AG04449 (cell line): ENCODE measurements around the gene CCSAP.

ENCODE experiments used
- CTCF ChIA-PET: fragments of 350-600 bp; formaldehyde crosslinking; extraction: SDS; loops from one replicate; lab custom pipeline; 2021; ENCODE audit warnings: antibody characterized with exemption; lab: Yijun Ruan, JAX
- POLR2A ChIA-PET: fragments of 400-600, 350-600 bp; formaldehyde crosslinking; extraction: SDS; loops from one replicate; lab custom pipeline; 2020; ENCODE audit warnings: antibody characterized with exemption, inconsistent platforms; lab: Yijun Ruan, JAX
- DNase-seq: peaks from one replicate; pipeline ENCODE4 v3.0.0-alpha.2; 2010; ENCODE audit warnings: low read depth, low spot score
- H3K4me3 ChIP-seq: 2 replicates; pipeline ENCODE4 v1.5.1; 2011; ENCODE audit warnings: low read depth, mild to moderate bottlenecking, control low read depth, low read length
- TF ChIP-seq, protein P1 (sequence below): IDR thresholded peaks from one replicate; pipeline ENCODE4 v1.5.1; 2011; ENCODE audit warnings: mild to moderate bottlenecking, moderate library complexity, low read length, control low read depth, inconsistent platforms; ENCODE audit not compliant: insufficient read depth; ENCODE audit errors: missing control alignments

CCSAP gene

DNA sequence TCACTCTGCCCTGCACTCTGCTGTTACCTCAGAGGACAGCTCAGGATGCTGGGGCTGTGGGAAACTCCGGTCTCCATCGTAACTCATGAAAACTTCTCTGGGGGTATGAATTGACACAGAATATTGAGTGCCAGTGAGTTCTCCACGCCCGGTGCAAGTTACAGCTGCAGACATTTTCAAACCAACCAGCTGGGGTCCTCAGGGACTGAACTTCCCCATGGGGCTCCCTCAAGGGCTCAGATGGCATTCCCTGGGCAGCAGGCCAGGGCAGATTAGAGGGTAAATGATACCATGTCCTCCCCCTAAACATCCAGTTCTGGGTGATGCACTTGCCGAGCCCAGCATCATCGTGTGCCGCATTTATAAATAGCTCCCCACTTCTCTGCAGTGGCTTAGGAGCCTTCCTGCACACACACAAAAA lies 27.8 kb upstream of the CCSAP start:
- DNase-seq: no peak
- H3K4me3 ChIP-seq: no peak overlapping the region
- CTCF ChIA-PET: no interaction called here
- POLR2A ChIA-PET: no interaction called here
- TF ChIP-seq, protein P1, sequence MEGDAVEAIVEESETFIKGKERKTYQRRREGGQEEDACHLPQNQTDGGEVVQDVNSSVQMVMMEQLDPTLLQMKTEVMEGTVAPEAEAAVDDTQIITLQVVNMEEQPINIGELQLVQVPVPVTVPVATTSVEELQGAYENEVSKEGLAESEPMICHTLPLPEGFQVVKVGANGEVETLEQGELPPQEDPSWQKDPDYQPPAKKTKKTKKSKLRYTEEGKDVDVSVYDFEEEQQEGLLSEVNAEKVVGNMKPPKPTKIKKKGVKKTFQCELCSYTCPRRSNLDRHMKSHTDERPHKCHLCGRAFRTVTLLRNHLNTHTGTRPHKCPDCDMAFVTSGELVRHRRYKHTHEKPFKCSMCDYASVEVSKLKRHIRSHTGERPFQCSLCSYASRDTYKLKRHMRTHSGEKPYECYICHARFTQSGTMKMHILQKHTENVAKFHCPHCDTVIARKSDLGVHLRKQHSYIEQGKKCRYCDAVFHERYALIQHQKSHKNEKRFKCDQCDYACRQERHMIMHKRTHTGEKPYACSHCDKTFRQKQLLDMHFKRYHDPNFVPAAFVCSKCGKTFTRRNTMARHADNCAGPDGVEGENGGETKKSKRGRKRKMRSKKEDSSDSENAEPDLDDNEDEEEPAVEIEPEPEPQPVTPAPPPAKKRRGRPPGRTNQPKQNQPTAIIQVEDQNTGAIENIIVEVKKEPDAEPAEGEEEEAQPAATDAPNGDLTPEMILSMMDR: no peak

DNA sequence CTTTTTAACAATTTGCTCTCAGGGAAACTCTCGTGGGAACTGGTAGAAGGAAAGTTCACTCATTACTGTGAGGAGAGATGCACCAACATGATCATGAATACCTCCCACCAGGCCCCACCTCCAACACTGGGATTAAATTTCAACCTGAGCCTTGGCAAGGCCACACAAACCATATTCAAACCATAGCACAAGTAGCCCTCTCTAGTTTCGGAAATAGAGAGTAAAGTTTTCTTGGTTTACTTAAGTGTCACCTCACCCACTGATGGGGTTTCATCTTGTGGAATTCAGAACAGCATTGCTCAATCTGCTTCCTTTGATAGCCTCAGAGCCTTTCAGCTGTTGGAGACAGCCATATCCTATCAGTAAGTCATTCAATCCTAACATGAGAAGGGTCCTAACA lies 25.5 kb upstream of the CCSAP start:
- CTCF ChIA-PET: no interaction called here
- POLR2A ChIA-PET: no interaction called here
- TF ChIP-seq, protein P1: no peak
- H3K4me3 ChIP-seq: no peak overlapping the region
- DNase-seq: no peak

DNA sequence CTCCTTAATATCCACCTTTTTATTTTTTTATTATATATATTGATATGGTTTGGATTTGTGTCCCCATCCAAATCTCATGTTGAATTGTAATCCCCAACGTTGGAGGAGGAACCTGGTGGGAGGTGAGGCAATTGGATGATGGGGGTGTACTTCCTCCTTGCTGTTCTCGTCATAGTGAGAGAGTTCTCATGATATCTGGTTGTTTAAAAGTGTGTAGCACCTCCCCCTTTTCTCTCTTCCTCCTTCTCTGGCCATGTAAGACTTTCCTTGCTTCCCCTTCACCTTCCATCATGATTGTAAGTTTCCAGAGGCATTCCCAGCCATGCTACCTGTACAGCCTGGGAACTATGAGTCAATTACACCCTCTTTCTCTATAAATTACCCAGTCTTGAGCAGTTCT lies 22.7 kb upstream of the CCSAP start:
- ChIA-PET CTCF (no interaction called here), POLR2A (no interaction called here)

DNA sequence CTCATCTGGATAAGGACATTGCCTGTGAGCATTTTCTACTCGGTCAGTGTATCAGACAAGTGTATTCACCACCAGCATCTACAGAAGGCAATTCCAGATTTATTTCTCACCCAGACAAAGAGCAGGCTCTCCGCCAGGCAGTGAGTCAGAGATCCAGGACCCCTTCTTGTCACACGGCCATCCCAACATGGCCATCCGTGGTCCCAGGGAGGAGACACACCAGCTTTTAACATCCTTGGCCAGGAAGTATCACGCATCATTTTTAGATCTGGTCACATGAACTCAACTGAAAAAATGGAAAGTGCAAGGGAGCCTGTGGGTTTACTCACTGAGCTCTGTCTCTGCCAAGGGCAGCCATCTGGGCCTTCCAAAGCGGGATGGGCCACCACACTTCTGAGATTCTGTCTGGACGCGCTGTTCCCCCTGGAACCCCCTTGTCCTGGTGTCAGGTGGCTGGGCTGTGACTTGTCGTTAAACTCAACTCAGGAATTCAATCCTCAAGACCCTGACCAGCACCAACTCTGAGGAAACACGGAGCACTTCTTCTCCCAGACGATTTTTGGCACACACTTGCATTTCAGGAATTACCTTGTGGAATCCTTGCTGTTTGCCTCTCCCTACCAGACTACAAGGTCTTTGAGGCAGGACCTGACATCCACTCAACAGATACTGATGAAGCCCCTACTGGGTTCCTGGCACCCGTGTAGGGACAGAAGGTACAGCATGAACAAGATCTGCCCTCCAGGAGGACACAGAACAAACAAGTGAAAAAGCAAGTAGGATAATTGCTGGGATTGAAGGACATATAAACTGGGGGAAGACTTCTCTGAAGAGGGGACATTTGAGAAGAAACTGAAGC lies 21.6 kb upstream of the CCSAP start:
- POLR2A ChIA-PET: no interaction called here
- DNase-seq: no peak
- H3K4me3 ChIP-seq: no peak overlapping the region
- CTCF ChIA-PET: no interaction called here
- TF ChIP-seq, protein P1: no peak

More for the DNA sequence above, 22.7 kb upstream of the CCSAP start:
- TF ChIP-seq, protein P1: no peak
- DNase-seq: no peak
- no peak overlapping the region for H3K4me3 ChIP-seq

DNA sequence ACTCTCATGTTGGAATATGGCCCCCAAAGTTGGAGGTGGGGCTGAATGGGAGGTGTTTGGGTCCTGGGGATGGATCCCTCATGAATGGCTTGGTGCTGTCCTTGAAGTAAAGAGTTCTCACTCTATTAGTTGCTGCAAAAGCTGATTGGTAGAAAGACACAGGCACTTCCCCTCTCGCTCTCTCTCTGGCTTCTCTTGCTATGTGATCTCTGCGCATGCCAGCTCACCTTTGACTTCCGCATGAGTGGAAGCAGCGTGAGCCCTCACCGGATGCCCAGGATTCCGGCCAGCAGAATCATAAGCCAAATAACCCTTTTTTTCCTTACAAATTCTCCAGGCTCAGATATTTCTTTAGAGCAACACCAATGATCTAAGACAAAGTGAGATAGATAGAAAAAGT lies 20.9 kb upstream of the CCSAP start:
- CTCF ChIA-PET: no interaction called here
- no peak overlapping the region for H3K4me3 ChIP-seq
- TF ChIP-seq, protein P1: no peak
- POLR2A ChIA-PET: no interaction called here
- no peak for DNase-seq

DNA sequence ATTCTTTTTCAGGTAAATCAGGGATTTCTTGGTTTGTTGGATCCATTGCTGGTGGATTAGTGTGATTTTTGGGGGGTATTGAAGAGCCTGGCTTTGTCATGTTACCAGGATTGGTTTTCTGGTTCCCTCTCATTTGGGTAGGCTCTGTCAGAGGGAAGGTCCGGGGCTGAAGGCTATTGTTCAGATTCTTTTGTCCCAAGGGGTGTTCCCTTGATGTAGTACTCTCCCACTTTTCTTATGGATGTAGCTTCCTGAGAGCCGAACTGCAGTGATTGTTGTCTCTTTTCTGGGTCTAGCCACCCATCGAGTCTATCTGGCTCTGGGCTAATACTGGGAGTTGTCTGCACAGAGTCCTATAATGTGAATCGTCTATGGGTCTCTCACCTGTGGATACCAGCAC lies 17.6 kb upstream of the CCSAP start:
- no peak overlapping the region for H3K4me3 ChIP-seq
- CTCF ChIA-PET: no interaction called here
- no peak for DNase-seq
- POLR2A ChIA-PET: no interaction called here
- TF ChIP-seq, protein P1: no peak
